Measurements from ENCODE around the gene UPK1B.

UPK1B gene

GRCh38 chr3:119145500-119146167 is 27.8 kb upstream of the UPK1B start, which contains the start of gene TEX55:
TSS of gene TEX55 (plus strand) at chr3:119146165. CDS start at chr3:119146190, 25 bp downstream.
- DNase-seq (ENCODE audit: low read depth) = peak; percentile 46
- H3K4me3 ChIP-seq (ENCODE audit: low read depth, low read length) = no peak within 1 kb of the TSS
- peak; percentile 69 for TF ChIP-seq CTCF (IDR thresholded peaks at IDR 0.05; ENCODE audit: insufficient read depth, low read depth, low read length, missing control alignments)

- no peak overlapping the region for H3K4me3 ChIP-seq (ENCODE audit: low read depth, low read length)
- TF ChIP-seq CTCF (IDR thresholded peaks at IDR 0.05; ENCODE audit: insufficient read depth, low read depth, low read length, missing control alignments) = no peak
- DNase-seq (ENCODE audit: low read depth) = no peak
Measured at GRCh38 chr3:119146578-119147375, 26.6 kb upstream of the UPK1B start.

GRCh38 chr3:119147494-119147893 is 25.9 kb upstream of the UPK1B start:
- no peak for TF ChIP-seq CTCF (IDR thresholded peaks at IDR 0.05; ENCODE audit: insufficient read depth, low read depth, low read length, missing control alignments)
- H3K4me3 ChIP-seq (ENCODE audit: low read depth, low read length) = no peak overlapping the region
- DNase-seq (ENCODE audit: low read depth) = no peak

GRCh38 chr3:119148493-119149180 is 24.8 kb upstream of the UPK1B start:
- no peak for TF ChIP-seq CTCF (IDR thresholded peaks at IDR 0.05; ENCODE audit: insufficient read depth, low read depth, low read length, missing control alignments)
- no peak overlapping the region for H3K4me3 ChIP-seq (ENCODE audit: low read depth, low read length)
- DNase-seq (ENCODE audit: low read depth) = no peak

- DNase-seq (ENCODE audit: low read depth) = no peak
- H3K4me3 ChIP-seq (ENCODE audit: low read depth, low read length) = no peak overlapping the region
- TF ChIP-seq CTCF (IDR thresholded peaks at IDR 0.05; ENCODE audit: insufficient read depth, low read depth, low read length, missing control alignments) = no peak
Measured at GRCh38 chr3:119149484-119149883, 23.9 kb upstream of the UPK1B start.

GRCh38 chr3:119156868-119157267 is 16.5 kb upstream of the UPK1B start:
- TF ChIP-seq CTCF (IDR thresholded peaks at IDR 0.05; ENCODE audit: insufficient read depth, low read depth, low read length, missing control alignments) = no peak
- no peak overlapping the region for H3K4me3 ChIP-seq (ENCODE audit: low read depth, low read length)
- peak; percentile 2 for DNase-seq (ENCODE audit: low read depth)
